ENCODE data around the gene GP1BB. TPM values are rescaled to one million over a fixed set of nuclear protein-coding genes. Genes with fewer than 3 reads are reported as not detected.

Gene GP1BB
- total RNA-seq, 2 donors from 2014 or later, result 6.8 to 60.3 TPM

DNA sequence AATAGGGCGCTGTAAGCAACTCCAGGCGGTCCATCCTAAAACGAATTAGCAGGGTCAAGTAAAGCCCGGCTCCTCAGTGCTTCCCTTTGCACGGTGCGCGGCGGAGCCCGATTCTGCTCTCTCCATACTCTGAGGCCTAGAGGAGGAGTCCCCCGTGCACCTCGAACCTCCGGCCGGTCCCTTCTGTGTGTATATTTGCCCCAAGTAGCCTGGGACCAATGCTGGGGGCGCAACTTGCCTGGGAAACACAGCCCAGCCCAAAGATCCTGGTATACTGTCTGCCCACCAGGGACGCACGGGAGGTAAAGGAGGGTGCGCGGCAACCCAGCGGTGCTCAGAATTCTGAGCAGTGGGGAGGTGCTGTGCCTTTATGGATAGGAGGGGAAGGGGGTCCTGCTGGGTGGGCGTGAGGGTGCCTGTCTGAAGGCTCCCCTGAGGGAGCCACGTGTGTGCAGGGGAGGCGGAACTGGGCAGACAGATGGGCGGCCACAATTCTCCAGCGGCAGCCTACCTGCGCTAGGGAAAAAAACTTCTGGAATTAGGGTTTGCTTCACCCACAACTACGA lies 32.5 kb downstream of the GP1BB start:
- Histone ChIP-seq H3K27me3 (replicated peaks; ENCODE audit: insufficient read depth) (peaks cover 19% of the 10 kb centered on the region), H3K27ac (no peak overlapping the region), H3K36me3 (no peaks in the 10 kb centered on the region), H3K4me3 (no peak overlapping the region), H3K9me3 (no peaks in the 10 kb centered on the region), H3K4me1 (replicated peaks) (peaks cover 5% of the 10 kb centered on the region)
- intact Hi-C loops (cut with DNase I), result no loop called here
- DNase-seq (ENCODE audit: low spot score), result no peak
- 7% methylated on average over 25 of the region's 26 CpGs for WGBS
- TF ChIP-seq POLR2AphosphoS5 (IDR thresholded peaks at IDR 0.05) (no peak), POLR2A (IDR thresholded peaks at IDR 0.05) (no peak)
- TF ChIP-seq, protein P1, sequence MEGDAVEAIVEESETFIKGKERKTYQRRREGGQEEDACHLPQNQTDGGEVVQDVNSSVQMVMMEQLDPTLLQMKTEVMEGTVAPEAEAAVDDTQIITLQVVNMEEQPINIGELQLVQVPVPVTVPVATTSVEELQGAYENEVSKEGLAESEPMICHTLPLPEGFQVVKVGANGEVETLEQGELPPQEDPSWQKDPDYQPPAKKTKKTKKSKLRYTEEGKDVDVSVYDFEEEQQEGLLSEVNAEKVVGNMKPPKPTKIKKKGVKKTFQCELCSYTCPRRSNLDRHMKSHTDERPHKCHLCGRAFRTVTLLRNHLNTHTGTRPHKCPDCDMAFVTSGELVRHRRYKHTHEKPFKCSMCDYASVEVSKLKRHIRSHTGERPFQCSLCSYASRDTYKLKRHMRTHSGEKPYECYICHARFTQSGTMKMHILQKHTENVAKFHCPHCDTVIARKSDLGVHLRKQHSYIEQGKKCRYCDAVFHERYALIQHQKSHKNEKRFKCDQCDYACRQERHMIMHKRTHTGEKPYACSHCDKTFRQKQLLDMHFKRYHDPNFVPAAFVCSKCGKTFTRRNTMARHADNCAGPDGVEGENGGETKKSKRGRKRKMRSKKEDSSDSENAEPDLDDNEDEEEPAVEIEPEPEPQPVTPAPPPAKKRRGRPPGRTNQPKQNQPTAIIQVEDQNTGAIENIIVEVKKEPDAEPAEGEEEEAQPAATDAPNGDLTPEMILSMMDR (IDR thresholded peaks at IDR 0.05), result no peak

DNA sequence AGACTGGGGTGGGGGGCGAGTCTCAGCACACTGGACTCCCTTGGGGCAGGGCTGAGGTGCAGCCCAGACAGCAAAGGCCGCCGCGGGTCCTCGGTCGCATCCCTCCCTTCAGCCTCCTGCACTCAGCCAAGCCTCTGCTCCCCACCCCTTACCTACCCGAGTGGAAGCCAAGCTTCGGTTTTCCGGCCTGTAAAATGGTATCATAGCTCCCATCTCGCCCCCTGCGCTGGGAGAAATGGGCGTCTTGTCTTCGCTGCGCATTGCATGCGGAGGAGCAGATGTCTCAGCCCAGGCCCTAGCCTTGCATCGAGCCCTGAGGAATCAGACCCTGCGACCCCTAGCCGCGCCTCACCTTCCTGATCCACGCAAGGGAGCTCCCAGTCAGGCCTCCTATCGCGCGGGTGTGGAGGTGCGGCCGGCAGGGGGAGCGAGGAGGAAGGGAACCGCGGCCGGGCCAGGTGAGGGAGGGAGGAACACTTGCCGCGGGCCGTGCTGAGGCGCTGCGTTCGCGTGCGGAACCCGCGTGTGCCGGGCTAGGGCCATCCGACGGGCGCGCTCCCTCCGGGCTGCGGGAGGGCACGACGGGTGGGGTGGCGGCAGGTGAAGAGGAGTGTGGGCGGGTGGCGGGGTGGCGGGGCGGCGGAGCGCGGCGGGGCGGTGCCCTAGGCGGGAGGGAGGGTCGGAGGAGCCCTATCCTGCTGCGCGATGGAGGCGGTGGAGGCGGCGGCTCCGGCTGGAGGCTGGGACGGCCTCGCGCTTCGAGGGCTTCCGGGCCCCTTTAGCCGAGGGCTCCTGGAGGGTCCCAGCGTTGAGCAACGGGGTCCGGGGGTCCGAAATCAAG lies 33.2 kb downstream of the GP1BB start:
- peaks cover 19% of the 10 kb centered on the region for H3K27me3 ChIP-seq (replicated peaks; ENCODE audit: insufficient read depth)
- 6% methylated on average over 58 of the region's 76 CpGs for WGBS
- TF ChIP-seq, protein P1 (IDR thresholded peaks at IDR 0.05), result peak; percentile 42 to 84 (median 70)
- TF ChIP-seq POLR2A (IDR thresholded peaks at IDR 0.05), result no peak
- TF ChIP-seq POLR2AphosphoS5 (IDR thresholded peaks at IDR 0.05), result no peak
- intact Hi-C loops (cut with DNase I), result no loop called here
- no peak overlapping the region for H3K27ac ChIP-seq
- no peaks in the 10 kb centered on the region for H3K9me3 ChIP-seq
- DNase-seq (ENCODE audit: low spot score), result peak; percentile 68
- H3K4me3 ChIP-seq, result peak overlapping the region; percentile 18 to 29
- no peaks in the 10 kb centered on the region for H3K36me3 ChIP-seq
- peaks cover 5% of the 10 kb centered on the region for H3K4me1 ChIP-seq (replicated peaks)

DNA sequence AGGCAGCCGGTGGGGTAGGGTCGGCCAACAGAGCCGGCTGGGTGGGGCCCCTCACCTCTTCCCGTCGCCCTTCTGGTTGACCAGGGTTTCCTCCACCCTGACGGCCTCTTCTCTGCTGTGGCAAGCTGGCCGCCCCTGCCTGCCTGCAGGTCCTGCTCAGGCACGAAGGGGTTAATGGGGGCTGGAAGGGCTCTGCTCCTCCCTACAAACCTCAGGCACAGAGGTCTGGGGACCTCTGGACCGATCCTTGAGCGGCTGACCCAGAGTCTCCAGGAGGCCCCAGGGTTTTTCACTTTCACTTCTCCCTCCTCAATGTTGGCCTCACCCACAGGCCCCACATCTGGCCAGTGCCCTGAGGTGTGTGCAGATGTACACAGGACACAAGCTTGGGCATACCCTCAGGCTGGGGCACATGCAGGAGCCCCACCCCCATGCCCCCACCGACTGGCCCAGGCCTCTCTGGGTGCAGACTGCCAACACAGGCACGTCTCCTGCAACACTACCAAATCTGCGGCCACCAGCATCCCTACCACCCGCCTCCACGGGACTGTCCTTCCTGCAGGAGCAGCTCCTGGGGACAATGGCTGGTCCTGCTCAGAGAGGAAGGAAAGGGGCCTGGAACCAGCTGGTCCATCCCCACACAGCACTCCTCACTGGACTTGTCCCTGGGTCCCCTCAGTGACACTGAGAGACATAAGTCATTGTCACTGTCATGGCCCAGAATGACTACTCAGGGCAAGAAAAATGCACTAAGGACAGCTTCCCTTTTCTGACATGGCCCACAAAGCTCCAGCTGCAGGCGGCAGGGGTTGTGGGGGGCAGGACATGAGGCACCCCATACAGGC lies 34.0 kb downstream of the GP1BB start:
- WGBS, result 54% methylated on average over 15 of the region's 16 CpGs
- H3K4me1 ChIP-seq (replicated peaks), result peaks cover 5% of the 10 kb centered on the region

DNA sequence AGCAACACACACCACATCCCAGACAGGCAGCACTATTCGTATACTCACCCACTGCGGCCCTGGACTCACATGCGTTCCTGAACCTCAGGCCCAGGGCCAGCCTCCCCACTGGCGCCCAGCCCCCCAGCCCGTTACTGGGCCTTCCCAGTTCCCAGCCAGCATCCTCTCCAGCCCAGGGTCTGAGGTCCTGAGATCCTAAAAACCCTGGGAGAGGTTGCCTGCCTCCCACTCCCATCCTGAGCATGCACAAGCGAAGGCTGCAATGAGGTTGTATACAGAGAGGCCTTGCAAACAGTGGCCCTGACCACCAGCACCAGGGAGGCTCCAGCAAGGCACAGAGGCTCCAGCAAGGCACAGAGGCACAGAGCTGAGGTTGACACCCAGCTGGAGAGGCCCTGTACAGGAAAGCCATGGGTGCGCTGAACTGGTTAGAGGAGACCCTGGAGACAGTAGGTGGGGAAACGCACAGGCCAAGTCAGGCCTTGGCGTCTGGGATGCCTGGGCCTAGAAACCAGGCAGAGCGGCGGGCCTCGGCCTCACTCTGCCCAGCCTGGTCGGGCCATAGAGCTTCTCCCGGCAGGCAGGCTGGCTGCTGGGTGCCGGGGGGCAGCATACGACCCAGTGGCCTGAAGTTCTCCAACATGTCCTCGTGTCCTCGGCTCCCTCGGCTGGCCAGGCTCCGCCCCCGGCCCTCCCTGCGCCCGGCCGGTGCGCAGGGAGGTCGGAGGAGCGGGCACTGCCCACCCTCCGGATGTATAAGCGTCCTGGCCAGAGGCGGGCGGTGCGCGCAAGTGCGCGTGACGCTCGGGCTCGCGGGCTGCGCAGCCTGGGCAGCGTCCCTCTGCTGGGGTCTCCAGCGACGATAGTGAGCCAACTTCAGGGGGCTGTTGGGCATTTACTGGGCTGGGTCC lies 34.9 kb downstream of the GP1BB start:
- Histone ChIP-seq H3K9me3 (no peaks in the 10 kb centered on the region), H3K36me3 (no peaks in the 10 kb centered on the region), H3K27me3 (replicated peaks; ENCODE audit: insufficient read depth) (peaks cover 19% of the 10 kb centered on the region), H3K4me3 (no peak overlapping the region), H3K4me1 (replicated peaks) (peaks cover 5% of the 10 kb centered on the region), H3K27ac (no peak overlapping the region)
- intact Hi-C loops (cut with DNase I), result no loop called here
- WGBS, result 81% methylated on average over 36 of the region's 43 CpGs
- no peak for DNase-seq (ENCODE audit: low spot score)
- TF ChIP-seq POLR2A (IDR thresholded peaks at IDR 0.05) (no peak), POLR2AphosphoS5 (IDR thresholded peaks at IDR 0.05) (no peak)

More for the DNA sequence above, 34.0 kb downstream of the GP1BB start:
- Histone ChIP-seq H3K27ac (no peak overlapping the region), H3K27me3 (replicated peaks; ENCODE audit: insufficient read depth) (peaks cover 19% of the 10 kb centered on the region), H3K4me3 (peak overlapping the region in 1 of 2 donors; percentile 18), H3K36me3 (no peaks in the 10 kb centered on the region), H3K9me3 (no peaks in the 10 kb centered on the region)
- no peak for DNase-seq (ENCODE audit: low spot score)
- TF ChIP-seq, protein P1 (IDR thresholded peaks at IDR 0.05), result no peak
- TF ChIP-seq POLR2A (IDR thresholded peaks at IDR 0.05) (no peak), POLR2AphosphoS5 (IDR thresholded peaks at IDR 0.05) (no peak)
- intact Hi-C loops (cut with DNase I), result no loop called here

Measured in prostate gland (tissue), 2 donors.